Stimulated activated CD4-positive, alpha-beta T cell treated with anti-CD3 and anti-CD28 coated beads, Interleukin-1b, Interleukin-23, amount 100 ng/mL, for 48 hours (primary cell): Measurements from ENCODE around the gene APOBEC3G.
"Not testable (repeated sequence)": the region's sequence is repeated elsewhere in the genome, so short reads cannot be mapped to it uniquely, and the experiment has no call there.

Source experiments
- DNase-seq: peaks from one replicate; pipeline ENCODE4 v3.0.0-alpha.2; 2020

The APOBEC3G gene

GRCh38 chr22:39068033-39068785, 8.9 kb upstream of the APOBEC3G start:
- DNase-seq: no peak

GRCh38 chr22:39070186-39070585, 6.9 kb upstream of the APOBEC3G start:
- DNase-seq: no peak

GRCh38 chr22:39072581-39072981, 4.5 kb upstream of the APOBEC3G start:
- not testable (repeated sequence) for DNase-seq

GRCh38 chr22:39073981-39074380, 3.1 kb upstream of the APOBEC3G start:
- no peak for DNase-seq

GRCh38 chr22:39076155-39077025, 685 bp upstream of the APOBEC3G start:
- DNase-seq: not testable (repeated sequence)

- not testable (repeated sequence) for DNase-seq
Observed at GRCh38 chr22:39077912-39078311, 837 bp downstream of the APOBEC3G start.

- DNase-seq: no peak
Observed at GRCh38 chr22:39078329-39078728, 1.3 kb downstream of the APOBEC3G start.

- DNase-seq: not testable (repeated sequence)
Observed at GRCh38 chr22:39079054-39079637, 2.1 kb downstream of the APOBEC3G start.

- DNase-seq: no peak
Observed at GRCh38 chr22:39080052-39080762, 3.1 kb downstream of the APOBEC3G start.

GRCh38 chr22:39081016-39081415, 3.9 kb downstream of the APOBEC3G start:
- DNase-seq: no peak

GRCh38 chr22:39081598-39081997, 4.5 kb downstream of the APOBEC3G start:
- no peak for DNase-seq

GRCh38 chr22:39083212-39084165, 6.4 kb downstream of the APOBEC3G start:
- DNase-seq: no peak

GRCh38 chr22:39084666-39085065, 7.6 kb downstream of the APOBEC3G start:
- no peak for DNase-seq

GRCh38 chr22:39087098-39087497, 10.0 kb downstream of the APOBEC3G start:
- no peak for DNase-seq

- no peak for DNase-seq
Observed at GRCh38 chr22:39087881-39088684, 11.0 kb downstream of the APOBEC3G start.

GRCh38 chr22:39088685-39089032, 11.6 kb downstream of the APOBEC3G start:
- no peak for DNase-seq

GRCh38 chr22:39089928-39090327, 12.9 kb downstream of the APOBEC3G start:
- no peak for DNase-seq

- DNase-seq: peak; percentile 87
Observed at GRCh38 chr22:39090426-39091064, 13.5 kb downstream of the APOBEC3G start.

GRCh38 chr22:39091126-39092081, 14.3 kb downstream of the APOBEC3G start:
- no peak for DNase-seq
